Vagina (tissue), 2 donors: ENCODE measurements around the gene RPAP3.

Source experiments
- POLR2A ChIP-seq, 2 donors: fragments of 450-650 bp; IDR thresholded peaks; one replicate each; pipeline ENCODE4 v1.6.1; 2017; ENCODE audit warnings: antibody characterized with exemption in 2 of 2, mild to moderate bottlenecking in 2 of 2, moderate library complexity in 2 of 2
- TF ChIP-seq, protein P1 (sequence below), 3 experiments: fragments of 450-650 bp in 2 of 3; fragments of 200-600 bp in 1 of 3; sonication (generic) in 1 of 3; IDR thresholded peaks; one replicate each; pipeline ENCODE4 v1.5.1; 2017 to 2019; ENCODE audit warnings: antibody characterized with exemption in 3 of 3, mild to moderate bottlenecking in 2 of 3, moderate library complexity in 2 of 3

DNA sequence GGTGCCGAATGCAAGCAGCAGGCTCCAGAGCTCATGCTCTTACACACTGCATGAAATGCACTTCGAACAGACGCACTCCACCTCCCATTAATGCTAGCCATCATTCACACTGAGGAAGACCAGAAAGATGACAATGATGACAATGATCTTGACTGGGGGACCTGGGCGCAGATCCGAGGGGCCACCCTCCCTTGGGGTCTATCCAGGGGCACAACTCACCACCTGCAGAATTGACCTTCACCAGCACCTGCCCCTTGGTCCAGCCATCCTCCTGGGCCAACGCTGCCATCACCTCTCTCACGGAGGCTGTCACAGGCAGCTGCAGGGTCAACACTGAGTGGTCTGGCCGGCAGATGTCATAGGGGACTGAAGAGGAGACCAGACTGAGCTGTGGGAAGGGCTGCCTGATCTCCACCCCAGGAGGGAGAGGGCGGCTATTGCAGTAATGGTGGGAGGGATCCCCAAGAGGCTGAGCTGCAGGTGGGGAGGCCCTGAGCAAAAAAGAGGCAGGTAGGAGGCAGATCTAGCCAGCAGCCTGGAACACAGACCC lies 37.6 kb upstream of the RPAP3 start:
- TF ChIP-seq POLR2A (IDR thresholded peaks at IDR 0.05): no peak
- TF ChIP-seq, protein P1, sequence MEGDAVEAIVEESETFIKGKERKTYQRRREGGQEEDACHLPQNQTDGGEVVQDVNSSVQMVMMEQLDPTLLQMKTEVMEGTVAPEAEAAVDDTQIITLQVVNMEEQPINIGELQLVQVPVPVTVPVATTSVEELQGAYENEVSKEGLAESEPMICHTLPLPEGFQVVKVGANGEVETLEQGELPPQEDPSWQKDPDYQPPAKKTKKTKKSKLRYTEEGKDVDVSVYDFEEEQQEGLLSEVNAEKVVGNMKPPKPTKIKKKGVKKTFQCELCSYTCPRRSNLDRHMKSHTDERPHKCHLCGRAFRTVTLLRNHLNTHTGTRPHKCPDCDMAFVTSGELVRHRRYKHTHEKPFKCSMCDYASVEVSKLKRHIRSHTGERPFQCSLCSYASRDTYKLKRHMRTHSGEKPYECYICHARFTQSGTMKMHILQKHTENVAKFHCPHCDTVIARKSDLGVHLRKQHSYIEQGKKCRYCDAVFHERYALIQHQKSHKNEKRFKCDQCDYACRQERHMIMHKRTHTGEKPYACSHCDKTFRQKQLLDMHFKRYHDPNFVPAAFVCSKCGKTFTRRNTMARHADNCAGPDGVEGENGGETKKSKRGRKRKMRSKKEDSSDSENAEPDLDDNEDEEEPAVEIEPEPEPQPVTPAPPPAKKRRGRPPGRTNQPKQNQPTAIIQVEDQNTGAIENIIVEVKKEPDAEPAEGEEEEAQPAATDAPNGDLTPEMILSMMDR (IDR thresholded peaks at IDR 0.05): no peak
